HepG2 (cell line): ENCODE data around the gene APOA1. TPM values are rescaled to one million over a fixed set of nuclear protein-coding genes. Genes with fewer than 3 reads are reported as not detected.
A peak's percentile ranks its signal among the peaks of the same experiment; 100 is the strongest.

Source experiments
- CC2D1A ChIP-seq: sonication (generic); formaldehyde crosslinking; IDR thresholded peaks from 2 replicates; pipeline ENCODE4 v1.8.1; 2023; ENCODE audit warnings: mild to moderate bottlenecking, missing genetic modification reagents
- EHMT2 ChIP-seq: fragments of 200-600 bp; sonication (generic); IDR thresholded peaks from 2 replicates; pipeline ENCODE4 v1.7.0; 2017; ENCODE audit warnings: antibody characterized with exemption, low read depth, low read length, borderline replicate concordance
- FOXK2 ChIP-seq: fragments of 450-650 bp; IDR thresholded peaks from 2 replicates; pipeline ENCODE4 v1.6.1; 2016
- GLI4 ChIP-seq: sonication (generic); formaldehyde crosslinking; IDR thresholded peaks from 2 replicates; pipeline ENCODE4 v1.5.1; 2020; ENCODE audit warnings: missing genetic modification reagents, mild to moderate bottlenecking, moderate library complexity, borderline replicate concordance
- MAF1 ChIP-seq: sonication (generic); formaldehyde crosslinking; IDR thresholded peaks from 2 replicates; pipeline ENCODE4 v1.5.0; 2020; ENCODE audit warnings: missing genetic modification reagents, borderline replicate concordance
- ZNF782 ChIP-seq: sonication (generic); formaldehyde crosslinking; IDR thresholded peaks from 2 replicates; pipeline ENCODE4 v1.4.0; 2020; ENCODE audit warnings: missing genetic modification reagents, mild to moderate bottlenecking, borderline replicate concordance
- polyA plus RNA-seq, 8 experiments: library from polyadenylated mRNA; depleted of rRNA in 3 of 8; stranded (reverse) in 7 of 8; unstranded in 1 of 8; fragments of >200 nt; fragmentation: Illumina TruSeq in 4 of 8; extraction: Trizol in 4 of 8; gene quantifications; 2 replicates each; pipeline versions ENCODE4 v1.2.1 to v1.2.3, GENCODE V29; 2011 to 2016; ENCODE audit warnings: low read depth in 4 of 8, missing spikeins in 1 of 8, mixed read lengths in 1 of 8; ENCODE audit not compliant: insufficient read depth in 1 of 8
- total RNA-seq, 5 experiments: library from RNA; depleted of rRNA; stranded (reverse); fragments of >200 nt; fragmentation: Illumina TruSeq; extraction: Trizol; gene quantifications; 2 replicates each; pipeline ENCODE4 v1.2.3, GENCODE V29; 2016; ENCODE audit warnings: low read depth in 1 of 5
- TF ChIP-seq, protein P1 (sequence below): sonication (generic); formaldehyde crosslinking; IDR thresholded peaks from 2 replicates; pipeline ENCODE4 v1.8.1; 2023; ENCODE audit warnings: mild to moderate bottlenecking, missing genetic modification reagents
- TF ChIP-seq, protein P2 (sequence below): IDR thresholded peaks from 2 replicates; pipeline ENCODE4 v1.6.1; 2012; ENCODE audit warnings: inconsistent platforms
- TF ChIP-seq, protein P3 (sequence below): IDR thresholded peaks from 2 replicates; pipeline ENCODE4 v1.6.1; 2016; ENCODE audit warnings: low read depth, missing genetic modification reagents, missing compliant biosample characterization
- TF ChIP-seq, protein P4 (sequence below): sonication (generic); formaldehyde crosslinking; IDR thresholded peaks from 2 replicates; pipeline ENCODE4 v1.4.0; 2020; ENCODE audit warnings: mild to moderate bottlenecking, missing genetic modification reagents
- TF ChIP-seq, protein P5 (sequence below), 2 experiments: fragments of 450-650 bp in 1 of 2; sonication (generic) in 1 of 2; formaldehyde crosslinking; IDR thresholded peaks; 2 replicates each; pipeline versions ENCODE4 v1.5.0 to v1.8.0; 2020 to 2022; ENCODE audit warnings: mild to moderate bottlenecking in 1 of 2, missing genetic modification reagents in 1 of 2
- TF ChIP-seq, protein P6 (sequence below): sonication (generic); formaldehyde crosslinking; IDR thresholded peaks from 2 replicates; pipeline ENCODE4 v1.8.1; 2023; ENCODE audit warnings: missing genetic modification reagents, inconsistent platforms, borderline replicate concordance

APOA1 gene
- total and polyA plus RNA-seq, 2 of the 13 experiments (the other 11 are each of a cell fraction or from before 2014, with no cell fraction given): 1,973 to 5,485 TPM

DNA sequence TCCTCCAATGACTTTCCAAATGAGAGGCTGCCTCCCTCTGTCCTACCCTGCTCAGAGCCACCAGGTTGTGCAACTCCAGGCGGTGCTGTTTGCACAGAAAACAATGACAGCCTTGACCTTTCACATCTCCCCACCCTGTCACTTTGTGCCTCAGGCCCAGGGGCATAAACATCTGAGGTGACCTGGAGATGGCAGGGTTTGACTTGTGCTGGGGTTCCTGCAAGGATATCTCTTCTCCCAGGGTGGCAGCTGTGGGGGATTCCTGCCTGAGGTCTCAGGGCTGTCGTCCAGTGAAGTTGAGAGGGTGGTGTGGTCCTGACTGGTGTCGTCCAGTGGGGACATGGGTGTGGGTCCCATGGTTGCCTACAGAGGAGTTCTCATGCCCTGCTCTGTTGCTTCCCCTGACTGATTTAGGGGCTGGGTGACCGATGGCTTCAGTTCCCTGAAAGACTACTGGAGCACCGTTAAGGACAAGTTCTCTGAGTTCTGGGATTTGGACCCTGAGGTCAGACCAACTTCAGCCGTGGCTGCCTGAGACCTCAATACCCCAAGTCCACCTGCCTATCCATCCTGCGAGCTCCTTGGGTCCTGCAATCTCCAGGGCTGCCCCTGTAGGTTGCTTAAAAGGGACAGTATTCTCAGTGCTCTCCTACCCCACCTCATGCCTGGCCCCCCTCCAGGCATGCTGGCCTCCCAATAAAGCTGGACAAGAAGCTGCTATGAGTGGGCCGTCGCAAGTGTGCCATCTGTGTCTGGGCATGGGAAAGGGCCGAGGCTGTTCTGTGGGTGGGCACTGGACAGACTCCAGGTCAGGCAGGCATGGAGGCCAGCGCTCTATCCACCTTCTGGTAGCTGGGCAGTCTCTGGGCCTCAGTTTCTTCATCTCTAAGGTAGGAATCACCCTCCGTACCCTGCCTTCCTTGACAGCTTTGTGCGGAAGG lies 4.8 kb downstream of the APOA1 start (continued):
- TF ChIP-seq, protein P1, sequence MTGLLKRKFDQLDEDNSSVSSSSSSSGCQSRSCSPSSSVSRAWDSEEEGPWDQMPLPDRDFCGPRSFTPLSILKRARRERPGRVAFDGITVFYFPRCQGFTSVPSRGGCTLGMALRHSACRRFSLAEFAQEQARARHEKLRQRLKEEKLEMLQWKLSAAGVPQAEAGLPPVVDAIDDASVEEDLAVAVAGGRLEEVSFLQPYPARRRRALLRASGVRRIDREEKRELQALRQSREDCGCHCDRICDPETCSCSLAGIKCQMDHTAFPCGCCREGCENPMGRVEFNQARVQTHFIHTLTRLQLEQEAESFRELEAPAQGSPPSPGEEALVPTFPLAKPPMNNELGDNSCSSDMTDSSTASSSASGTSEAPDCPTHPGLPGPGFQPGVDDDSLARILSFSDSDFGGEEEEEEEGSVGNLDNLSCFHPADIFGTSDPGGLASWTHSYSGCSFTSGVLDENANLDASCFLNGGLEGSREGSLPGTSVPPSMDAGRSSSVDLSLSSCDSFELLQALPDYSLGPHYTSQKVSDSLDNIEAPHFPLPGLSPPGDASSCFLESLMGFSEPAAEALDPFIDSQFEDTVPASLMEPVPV (CRISPR knock-in tag): no peak
- TF ChIP-seq GLI4 (CRISPR knock-in tag) (no peak; the same call in 1 of the 2 replicates), EHMT2 (no peak), CC2D1A (CRISPR knock-in tag) (no peak), MAF1 (CRISPR knock-in tag) (peak; percentile 67; the same call in 1 of the 2 replicates), ZNF782 (CRISPR knock-in tag) (no peak), FOXK2 (peak; percentile 67)
- TF ChIP-seq, protein P2, sequence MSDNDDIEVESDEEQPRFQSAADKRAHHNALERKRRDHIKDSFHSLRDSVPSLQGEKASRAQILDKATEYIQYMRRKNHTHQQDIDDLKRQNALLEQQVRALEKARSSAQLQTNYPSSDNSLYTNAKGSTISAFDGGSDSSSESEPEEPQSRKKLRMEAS: no peak
- TF ChIP-seq, protein P3, sequence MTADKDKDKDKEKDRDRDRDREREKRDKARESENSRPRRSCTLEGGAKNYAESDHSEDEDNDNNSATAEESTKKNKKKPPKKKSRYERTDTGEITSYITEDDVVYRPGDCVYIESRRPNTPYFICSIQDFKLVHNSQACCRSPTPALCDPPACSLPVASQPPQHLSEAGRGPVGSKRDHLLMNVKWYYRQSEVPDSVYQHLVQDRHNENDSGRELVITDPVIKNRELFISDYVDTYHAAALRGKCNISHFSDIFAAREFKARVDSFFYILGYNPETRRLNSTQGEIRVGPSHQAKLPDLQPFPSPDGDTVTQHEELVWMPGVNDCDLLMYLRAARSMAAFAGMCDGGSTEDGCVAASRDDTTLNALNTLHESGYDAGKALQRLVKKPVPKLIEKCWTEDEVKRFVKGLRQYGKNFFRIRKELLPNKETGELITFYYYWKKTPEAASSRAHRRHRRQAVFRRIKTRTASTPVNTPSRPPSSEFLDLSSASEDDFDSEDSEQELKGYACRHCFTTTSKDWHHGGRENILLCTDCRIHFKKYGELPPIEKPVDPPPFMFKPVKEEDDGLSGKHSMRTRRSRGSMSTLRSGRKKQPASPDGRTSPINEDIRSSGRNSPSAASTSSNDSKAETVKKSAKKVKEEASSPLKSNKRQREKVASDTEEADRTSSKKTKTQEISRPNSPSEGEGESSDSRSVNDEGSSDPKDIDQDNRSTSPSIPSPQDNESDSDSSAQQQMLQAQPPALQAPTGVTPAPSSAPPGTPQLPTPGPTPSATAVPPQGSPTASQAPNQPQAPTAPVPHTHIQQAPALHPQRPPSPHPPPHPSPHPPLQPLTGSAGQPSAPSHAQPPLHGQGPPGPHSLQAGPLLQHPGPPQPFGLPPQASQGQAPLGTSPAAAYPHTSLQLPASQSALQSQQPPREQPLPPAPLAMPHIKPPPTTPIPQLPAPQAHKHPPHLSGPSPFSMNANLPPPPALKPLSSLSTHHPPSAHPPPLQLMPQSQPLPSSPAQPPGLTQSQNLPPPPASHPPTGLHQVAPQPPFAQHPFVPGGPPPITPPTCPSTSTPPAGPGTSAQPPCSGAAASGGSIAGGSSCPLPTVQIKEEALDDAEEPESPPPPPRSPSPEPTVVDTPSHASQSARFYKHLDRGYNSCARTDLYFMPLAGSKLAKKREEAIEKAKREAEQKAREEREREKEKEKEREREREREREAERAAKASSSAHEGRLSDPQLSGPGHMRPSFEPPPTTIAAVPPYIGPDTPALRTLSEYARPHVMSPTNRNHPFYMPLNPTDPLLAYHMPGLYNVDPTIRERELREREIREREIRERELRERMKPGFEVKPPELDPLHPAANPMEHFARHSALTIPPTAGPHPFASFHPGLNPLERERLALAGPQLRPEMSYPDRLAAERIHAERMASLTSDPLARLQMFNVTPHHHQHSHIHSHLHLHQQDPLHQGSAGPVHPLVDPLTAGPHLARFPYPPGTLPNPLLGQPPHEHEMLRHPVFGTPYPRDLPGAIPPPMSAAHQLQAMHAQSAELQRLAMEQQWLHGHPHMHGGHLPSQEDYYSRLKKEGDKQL (CRISPR knock-in tag): peak; percentile 97
- TF ChIP-seq, protein P4, sequence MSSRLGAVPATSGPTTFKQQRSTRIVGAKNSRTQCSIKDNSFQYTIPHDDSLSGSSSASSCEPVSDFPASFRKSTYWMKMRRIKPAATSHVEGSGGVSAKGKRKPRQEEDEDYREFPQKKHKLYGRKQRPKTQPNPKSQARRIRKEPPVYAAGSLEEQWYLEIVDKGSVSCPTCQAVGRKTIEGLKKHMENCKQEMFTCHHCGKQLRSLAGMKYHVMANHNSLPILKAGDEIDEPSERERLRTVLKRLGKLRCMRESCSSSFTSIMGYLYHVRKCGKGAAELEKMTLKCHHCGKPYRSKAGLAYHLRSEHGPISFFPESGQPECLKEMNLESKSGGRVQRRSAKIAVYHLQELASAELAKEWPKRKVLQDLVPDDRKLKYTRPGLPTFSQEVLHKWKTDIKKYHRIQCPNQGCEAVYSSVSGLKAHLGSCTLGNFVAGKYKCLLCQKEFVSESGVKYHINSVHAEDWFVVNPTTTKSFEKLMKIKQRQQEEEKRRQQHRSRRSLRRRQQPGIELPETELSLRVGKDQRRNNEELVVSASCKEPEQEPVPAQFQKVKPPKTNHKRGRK (CRISPR knock-in tag): peak; percentile 91; the same call in 1 of the 2 replicates
- TF ChIP-seq, protein P5, sequence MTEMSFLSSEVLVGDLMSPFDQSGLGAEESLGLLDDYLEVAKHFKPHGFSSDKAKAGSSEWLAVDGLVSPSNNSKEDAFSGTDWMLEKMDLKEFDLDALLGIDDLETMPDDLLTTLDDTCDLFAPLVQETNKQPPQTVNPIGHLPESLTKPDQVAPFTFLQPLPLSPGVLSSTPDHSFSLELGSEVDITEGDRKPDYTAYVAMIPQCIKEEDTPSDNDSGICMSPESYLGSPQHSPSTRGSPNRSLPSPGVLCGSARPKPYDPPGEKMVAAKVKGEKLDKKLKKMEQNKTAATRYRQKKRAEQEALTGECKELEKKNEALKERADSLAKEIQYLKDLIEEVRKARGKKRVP (CRISPR knock-in tag; IDR thresholded peaks at IDR 0.05): peak in 1 of 2 experiments; percentile 87; a peak in 1 of 4 replicates
- TF ChIP-seq, protein P6, sequence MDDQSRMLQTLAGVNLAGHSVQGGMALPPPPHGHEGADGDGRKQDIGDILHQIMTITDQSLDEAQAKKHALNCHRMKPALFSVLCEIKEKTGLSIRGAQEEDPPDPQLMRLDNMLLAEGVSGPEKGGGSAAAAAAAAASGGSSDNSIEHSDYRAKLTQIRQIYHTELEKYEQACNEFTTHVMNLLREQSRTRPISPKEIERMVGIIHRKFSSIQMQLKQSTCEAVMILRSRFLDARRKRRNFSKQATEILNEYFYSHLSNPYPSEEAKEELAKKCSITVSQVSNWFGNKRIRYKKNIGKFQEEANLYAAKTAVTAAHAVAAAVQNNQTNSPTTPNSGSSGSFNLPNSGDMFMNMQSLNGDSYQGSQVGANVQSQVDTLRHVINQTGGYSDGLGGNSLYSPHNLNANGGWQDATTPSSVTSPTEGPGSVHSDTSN (CRISPR knock-in tag): 0 out of 2 replicates have a peak, but pooled peaks have one; percentile 49
